Hematopoietic multipotent progenitor cell treated with erythropoietin and hydrocortisone succinate and interleukin-3 and kit ligand, for 4 days (in vitro differentiated cells): Measurements from ENCODE around the gene NEMP1.
"Not testable (repeated sequence)": the region's sequence is repeated elsewhere in the genome, so short reads cannot be mapped to it uniquely, and the experiment has no call there.

Source experiments
- DNase-seq: peaks from one replicate; pipeline ENCODE4 v3.0.0-alpha.2; 2015

NEMP1 gene

DNA sequence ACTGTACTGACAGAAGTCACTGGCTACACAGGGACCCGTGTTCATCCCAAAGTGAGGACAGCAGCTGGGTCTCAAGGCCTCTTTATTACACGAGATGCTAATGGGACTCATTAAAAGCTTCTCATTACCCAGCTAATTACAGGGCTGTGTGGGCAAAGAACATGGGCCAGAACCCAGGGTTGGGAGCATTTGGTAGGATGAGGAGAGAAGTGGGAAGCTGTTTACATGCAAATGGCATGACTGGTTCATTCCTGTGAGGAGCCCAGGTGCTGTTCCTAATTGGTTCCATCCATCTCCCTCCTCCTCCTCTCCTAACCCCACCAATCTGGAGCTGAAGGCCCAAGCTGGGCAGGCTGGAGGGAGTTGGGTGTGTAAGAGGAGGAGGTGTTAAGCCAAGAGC, 53.4 kb downstream of the NEMP1 start:
- DNase-seq = no peak

GRCh38 chr12:57022324-57022723, 56.3 kb downstream of the NEMP1 start:
- DNase-seq = not testable (repeated sequence)

DNA sequence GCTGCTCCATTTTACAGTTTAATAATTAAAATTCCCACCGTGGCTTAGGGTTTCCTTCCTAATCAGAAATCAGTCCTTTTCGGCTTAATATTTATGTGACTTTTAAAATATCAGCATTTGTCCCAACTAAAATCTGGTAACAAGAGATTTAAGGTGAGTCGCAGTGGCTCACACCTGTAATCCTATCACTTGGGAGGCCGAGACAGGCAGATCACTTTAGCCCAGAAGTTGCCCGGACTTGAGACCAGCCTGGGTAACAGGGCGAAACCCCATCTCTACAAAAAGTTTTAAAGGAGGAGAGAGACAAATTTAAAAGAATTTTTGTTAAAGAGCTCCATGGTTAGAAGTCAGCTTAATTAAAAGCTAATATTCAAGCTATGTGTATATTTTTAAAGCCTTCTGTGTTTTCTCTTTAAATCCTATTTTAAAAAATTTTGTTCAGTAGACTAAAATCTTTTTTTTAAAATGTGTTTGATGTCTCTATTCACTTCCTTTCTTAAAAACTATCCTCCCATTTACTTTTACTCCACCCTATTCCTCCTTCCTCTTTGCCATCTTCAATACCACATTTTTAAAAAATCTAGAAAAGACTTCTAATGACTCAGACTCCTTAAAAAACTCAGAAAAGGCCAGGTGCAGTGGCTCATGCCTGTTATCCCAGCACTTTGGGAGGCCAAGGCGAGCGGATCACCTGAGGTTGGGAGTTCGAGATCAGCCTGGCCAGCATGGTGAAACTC, 58.4 kb downstream of the NEMP1 start:
- DNase-seq = no peak

DNA sequence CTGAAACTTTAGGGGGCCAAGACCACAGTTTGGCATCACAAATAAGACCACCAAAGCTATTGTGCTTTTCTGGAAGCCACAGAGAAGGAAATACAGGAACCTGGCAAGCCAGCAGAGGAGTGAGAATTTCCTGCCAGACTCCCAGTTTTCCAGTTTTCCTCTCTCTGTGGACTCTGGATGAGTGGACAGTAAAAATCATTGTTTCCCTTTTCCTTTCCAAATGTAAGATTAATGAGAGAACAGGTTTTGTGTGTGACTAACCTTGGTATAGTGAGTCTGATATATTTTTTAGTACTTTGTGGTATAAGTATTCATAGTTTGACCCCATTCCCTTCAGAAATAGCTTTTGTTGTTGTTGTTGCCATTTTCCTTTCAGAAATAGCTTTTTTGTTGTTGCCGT, 59.7 kb downstream of the NEMP1 start:
- no peak for DNase-seq

- not testable (repeated sequence) for DNase-seq
Measured at GRCh38 chr12:57018353-57018752, 60.2 kb downstream of the NEMP1 start.

- DNase-seq = no peak
Measured at GRCh38 chr12:57016348-57016747, 62.2 kb downstream of the NEMP1 start, which contains the start of gene TAC3. Gene TAC3, minus strand, starts transcription at chr12:57016529. Its CDS starts 732 bp downstream, at chr12:57015797.

- no peak for DNase-seq
Measured at GRCh38 chr12:57012600-57013465, 65.8 kb downstream of the NEMP1 start.

GRCh38 chr12:57011438-57012424, 66.9 kb downstream of the NEMP1 start:
- DNase-seq = no peak

DNA sequence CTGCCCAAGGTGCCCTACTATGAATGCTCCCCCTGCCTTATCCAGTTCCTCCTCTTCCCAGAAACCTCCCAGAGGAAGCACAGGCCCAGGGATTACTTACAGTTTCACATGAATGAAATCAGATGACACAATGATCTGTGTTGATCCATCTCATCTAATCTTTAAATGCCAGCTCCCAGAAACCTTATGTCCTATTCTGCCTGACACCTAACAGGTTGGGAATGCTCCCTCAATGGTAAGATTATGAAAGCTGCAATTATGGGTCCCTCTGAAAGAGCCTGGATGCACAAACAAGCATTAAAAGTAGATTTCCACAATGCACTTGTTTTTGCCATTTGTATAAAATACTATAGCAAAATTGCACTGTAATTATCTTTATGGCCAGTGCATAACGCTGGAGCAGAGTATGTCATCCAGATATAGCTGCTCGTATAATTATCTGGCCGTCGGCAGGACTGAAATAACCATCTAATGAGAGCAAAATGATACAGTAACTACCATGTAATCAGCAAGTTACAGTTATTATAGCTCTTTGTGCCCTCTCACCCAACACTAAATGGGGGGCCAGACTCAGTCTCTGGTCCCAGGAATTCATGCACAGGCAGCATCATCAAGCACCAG, 67.9 kb downstream of the NEMP1 start:
- DNase-seq = no peak

DNA sequence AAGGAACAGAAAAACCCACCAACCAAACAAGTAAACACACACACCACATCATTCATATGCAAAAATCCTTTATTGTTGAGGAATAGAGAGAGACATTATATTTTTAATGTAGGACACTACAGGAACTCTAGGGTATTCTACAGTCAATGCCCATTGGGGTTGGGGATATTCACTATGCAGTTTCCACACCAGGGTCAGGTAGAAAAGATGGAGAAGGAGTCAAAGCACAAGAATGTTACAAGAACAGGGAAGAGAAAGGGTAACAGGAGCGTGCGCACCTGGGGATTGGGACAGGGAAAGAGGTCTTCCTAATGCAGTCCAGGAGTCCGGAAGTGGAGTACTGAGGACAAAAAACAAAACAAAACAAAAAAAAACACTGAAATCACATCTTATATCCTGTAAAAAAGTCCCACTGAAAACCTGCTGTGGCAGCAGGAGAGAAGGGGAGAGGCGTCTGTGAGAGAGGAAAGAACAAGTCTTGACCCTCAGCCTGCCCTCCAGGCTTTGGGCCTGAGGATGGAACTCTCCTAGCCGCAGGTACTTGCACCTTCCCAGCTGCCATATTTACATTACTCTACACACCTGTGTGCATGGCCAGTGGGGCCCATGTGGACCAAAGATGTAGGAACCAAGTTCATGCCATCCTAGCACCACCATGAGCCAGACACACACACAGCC, 68.5 kb downstream of the NEMP1 start:
- no peak for DNase-seq

DNA sequence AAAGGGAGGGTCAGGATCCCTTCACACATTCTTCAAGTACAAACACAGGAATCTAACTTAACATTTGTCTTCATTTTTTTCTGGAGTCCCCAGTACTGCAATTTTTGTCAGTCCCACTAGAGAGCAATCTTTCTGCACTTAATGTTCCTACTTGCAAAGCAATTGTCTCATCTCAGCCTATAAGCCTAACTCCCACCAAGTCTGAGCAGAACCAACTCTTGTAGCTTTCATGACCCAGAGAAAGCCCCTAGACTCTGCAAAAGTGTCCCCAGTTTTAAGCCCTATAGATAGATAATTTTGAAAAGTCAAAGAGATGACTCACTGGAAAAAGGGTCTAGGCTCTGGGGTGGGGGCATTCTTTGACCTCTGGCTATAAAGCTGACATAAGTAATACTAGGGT, 70.4 kb downstream of the NEMP1 start:
- peak; percentile 90 for DNase-seq

DNA sequence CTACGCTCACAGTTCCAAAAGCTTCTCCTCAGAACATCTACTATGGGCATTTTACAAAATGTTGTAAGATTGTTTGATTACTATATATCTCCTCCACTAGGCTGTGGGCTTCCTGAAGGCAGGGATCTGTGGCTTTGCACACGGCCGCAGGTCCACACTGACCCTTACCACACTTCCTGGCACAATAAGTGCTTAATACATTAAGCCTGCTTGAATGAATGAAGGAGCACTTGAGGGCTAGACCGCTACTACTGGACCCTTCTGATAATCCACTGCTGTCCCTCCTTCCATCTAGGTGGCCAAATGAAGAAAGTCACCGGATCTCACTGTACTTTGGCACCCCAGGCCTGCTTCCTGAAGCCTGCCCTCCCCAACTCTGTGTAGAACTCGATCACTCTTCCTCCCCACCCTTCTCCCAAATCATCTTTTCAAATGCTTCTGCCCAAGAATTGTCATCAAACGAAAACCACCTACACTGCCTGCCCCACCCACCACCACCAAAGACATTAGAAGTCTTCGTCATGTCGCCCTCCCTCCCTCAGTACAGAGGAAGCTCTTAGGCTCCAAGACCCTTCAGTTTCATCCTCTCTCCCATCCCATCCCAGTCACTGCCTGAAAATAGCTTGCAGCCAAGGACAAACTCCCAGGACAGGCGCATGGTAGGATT, 71.6 kb downstream of the NEMP1 start:
- DNase-seq = peak; percentile 69

- DNase-seq = peak; percentile 86
Measured at GRCh38 chr12:57005980-57006808, 72.4 kb downstream of the NEMP1 start, which contains the start of gene ZBTB39. Gene ZBTB39, minus strand, starts transcription at chr12:57006546. Its CDS starts 1,629 bp downstream, at chr12:57004917.
